K562 (cell line): ENCODE results near the gene MLX. TPM values are rescaled to one million over a fixed set of nuclear protein-coding genes. Genes with fewer than 3 reads are reported as not detected.

Experiments
- ARNT ChIP-seq, 2 experiments: fragments of 450-650 bp; IDR thresholded peaks; 2 replicates each; pipeline ENCODE4 v1.6.1; 2016; ENCODE audit warnings: mild to moderate bottlenecking in 1 of 2
- BACH1 ChIP-seq: fragments of 200-800 bp; sonication (Bioruptor generic); IDR thresholded peaks from 2 replicates; pipeline ENCODE4 v1.6.1; 2016; ENCODE audit warnings: missing genetic modification characterization, missing compliant biosample characterization
- FIP1L1 ChIP-seq: fragments of 200-400 bp; formaldehyde crosslinking; IDR thresholded peaks from 2 replicates; pipeline ENCODE4 v1.6.1; 2018; ENCODE audit warnings: mild to moderate bottlenecking, low read depth, low read length; ENCODE audit not compliant: poor library complexity, severe bottlenecking
- HDAC6 ChIP-seq: IDR thresholded peaks from 2 replicates; pipeline ENCODE4 v1.6.1; 2012; ENCODE audit warnings: low read depth, mild to moderate bottlenecking, control low read depth, inconsistent platforms, low read length, moderate library complexity
- LEF1 ChIP-seq: fragments of 450-650 bp; IDR thresholded peaks from 2 replicates; pipeline ENCODE4 v1.6.1; 2016; ENCODE audit warnings: mild to moderate bottlenecking
- MAFK ChIP-seq: IDR thresholded peaks from 2 replicates; pipeline ENCODE4 v1.6.1; 2011; ENCODE audit warnings: low read length, improper control_type of control experiment
- NR2F6 ChIP-seq: fragments of 450-650 bp; formaldehyde crosslinking; IDR thresholded peaks from 2 replicates; pipeline ENCODE4 v1.4.0; 2020; ENCODE audit warnings: mild to moderate bottlenecking
- OTX1 ChIP-seq: fragments of 450-650 bp; formaldehyde crosslinking; IDR thresholded peaks from 2 replicates; pipeline ENCODE4 v1.4.0; 2022; ENCODE audit warnings: mild to moderate bottlenecking
- POLR2B ChIP-seq: fragments of 450-650 bp; IDR thresholded peaks from 2 replicates; pipeline ENCODE4 v1.6.1; 2018; ENCODE audit warnings: low read depth; ENCODE audit not compliant: partially characterized antibody
- RCOR1 ChIP-seq, 2 experiments: IDR thresholded peaks; 2 replicates each; pipeline ENCODE4 v1.6.1; 2012; ENCODE audit warnings: low read depth in 2 of 2, low read length in 2 of 2, borderline replicate concordance in 1 of 2, improper control_type of control experiment in 1 of 2
- SMARCA4 ChIP-seq: fragments of 450-650 bp; IDR thresholded peaks from 2 replicates; pipeline ENCODE4 v1.6.1; 2016
- TAF1 ChIP-seq: IDR thresholded peaks from 2 replicates; pipeline ENCODE4 v1.6.1; 2011; ENCODE audit warnings: mild to moderate bottlenecking, low read length, moderate library complexity; ENCODE audit not compliant: insufficient read depth, control insufficient read depth, severe bottlenecking; ENCODE audit errors: extremely low read depth
- ZNF584 ChIP-seq: fragments of 200-800 bp; sonication (Bioruptor generic); IDR thresholded peaks from 2 replicates; pipeline ENCODE4 v1.6.1; 2016; ENCODE audit warnings: low read depth, mild to moderate bottlenecking, missing genetic modification characterization, missing compliant biosample characterization
- polyA plus RNA-seq, 8 experiments: library from polyadenylated mRNA; depleted of rRNA in 4 of 8; stranded (reverse) in 5 of 8; unstranded in 3 of 8; fragments of >200 nt; fragmentation: Nextera tagmentation in 2 of 8; fragmentation: Illumina TruSeq in 1 of 8; extraction: Ambion mirVana in 2 of 8; extraction: Trizol in 1 of 8; gene quantifications; 2 replicates each; pipeline versions ENCODE4 v1.2.1 to v1.2.3, GENCODE V29; 2011 to 2014; ENCODE audit warnings: inconsistent platforms in 1 of 8, missing spikeins in 1 of 8
- total RNA-seq, 7 experiments: library from RNA; depleted of rRNA in 6 of 7; stranded (reverse); fragments of >200 nt in 6 of 7; fragmentation: Illumina TruSeq in 2 of 7; extraction: Trizol in 2 of 7; gene quantifications; 2 replicates each; pipeline versions ENCODE4 v1.2.1 to v1.2.3, GENCODE V29; 2011 to 2021; ENCODE audit warnings: low replicate concordance in 1 of 7
- TF ChIP-seq, protein P1 (sequence below): fragments of 250-450 bp; sonication (Bioruptor Pico); IDR thresholded peaks from 2 replicates; pipeline ENCODE4 v1.8.0; 2021; ENCODE audit warnings: moderate library complexity, mild to moderate bottlenecking, inconsistent platforms
- TF ChIP-seq, protein P2 (sequence below): sonication (generic); formaldehyde crosslinking; IDR thresholded peaks from 2 replicates; pipeline ENCODE4 v1.8.0; 2022; ENCODE audit warnings: missing genetic modification reagents, mild to moderate bottlenecking, borderline replicate concordance
- TF ChIP-seq, protein P3 (sequence below): fragments of 450-650 bp; IDR thresholded peaks from 2 replicates; pipeline ENCODE4 v1.6.1; 2016; ENCODE audit warnings: low read depth

Gene MLX
- total and polyA plus RNA-seq, 9 of the 15 experiments (the other 6 are each of a cell fraction or from before 2014, with no cell fraction given), result 42.9 to 100 (median 58.9) TPM

DNA sequence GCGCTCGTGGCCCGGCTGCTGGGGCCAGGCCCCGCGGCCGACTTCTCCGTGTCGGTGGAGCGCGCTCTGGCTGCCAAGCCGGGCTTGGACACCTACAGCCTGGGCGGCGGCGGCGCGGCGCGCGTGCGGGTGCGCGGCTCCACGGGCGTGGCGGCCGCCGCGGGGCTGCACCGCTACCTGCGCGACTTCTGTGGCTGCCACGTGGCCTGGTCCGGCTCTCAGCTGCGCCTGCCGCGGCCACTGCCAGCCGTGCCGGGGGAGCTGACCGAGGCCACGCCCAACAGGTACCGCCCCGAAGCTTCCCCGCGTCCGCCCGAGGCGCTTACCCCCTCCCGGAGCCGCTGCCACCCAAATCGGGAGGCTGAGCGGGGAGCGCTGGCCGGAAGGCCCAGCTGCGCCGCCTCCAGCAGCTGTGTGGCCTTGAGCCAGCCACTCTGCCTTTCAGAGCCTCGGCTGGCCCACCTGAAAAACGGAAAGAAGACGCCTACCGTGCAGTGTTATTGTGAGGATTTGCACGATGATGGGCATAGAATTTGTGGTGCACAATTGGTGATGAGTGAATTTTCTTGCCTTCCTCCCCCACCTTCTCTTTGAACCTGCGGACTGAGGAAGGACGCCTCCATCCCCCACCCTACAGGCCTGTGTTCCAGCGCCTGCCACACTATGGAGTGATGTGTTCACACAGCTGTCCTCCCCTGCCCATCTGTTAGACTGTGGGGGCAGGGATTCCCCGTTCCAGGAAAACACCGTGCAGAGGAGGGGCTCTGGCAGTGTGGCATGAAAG, 30.3 kb upstream of the MLX start (continued):
- TF ChIP-seq SMARCA4 (no peak), FIP1L1 (no peak), ZNF584 (CRISPR knock-in tag) (no peak), NR2F6 (CRISPR knock-in tag) (no peak), HDAC6 (no peak), POLR2B (no peak), ARNT (IDR thresholded peaks at IDR 0.05) (no peak), RCOR1 (IDR thresholded peaks at IDR 0.05; ENCODE audit: borderline replicate concordance in 1 of 2, low read depth in 2 of 2, low read length in 2 of 2) (peak in 1 of 2 experiments; percentile 39; a peak in 1 of 4 replicates), MAFK (no peak), TAF1 (no peak), OTX1 (CRISPR knock-in tag) (no peak), LEF1 (peak; percentile 44), BACH1 (tag) (no peak)
- TF ChIP-seq, protein P1, sequence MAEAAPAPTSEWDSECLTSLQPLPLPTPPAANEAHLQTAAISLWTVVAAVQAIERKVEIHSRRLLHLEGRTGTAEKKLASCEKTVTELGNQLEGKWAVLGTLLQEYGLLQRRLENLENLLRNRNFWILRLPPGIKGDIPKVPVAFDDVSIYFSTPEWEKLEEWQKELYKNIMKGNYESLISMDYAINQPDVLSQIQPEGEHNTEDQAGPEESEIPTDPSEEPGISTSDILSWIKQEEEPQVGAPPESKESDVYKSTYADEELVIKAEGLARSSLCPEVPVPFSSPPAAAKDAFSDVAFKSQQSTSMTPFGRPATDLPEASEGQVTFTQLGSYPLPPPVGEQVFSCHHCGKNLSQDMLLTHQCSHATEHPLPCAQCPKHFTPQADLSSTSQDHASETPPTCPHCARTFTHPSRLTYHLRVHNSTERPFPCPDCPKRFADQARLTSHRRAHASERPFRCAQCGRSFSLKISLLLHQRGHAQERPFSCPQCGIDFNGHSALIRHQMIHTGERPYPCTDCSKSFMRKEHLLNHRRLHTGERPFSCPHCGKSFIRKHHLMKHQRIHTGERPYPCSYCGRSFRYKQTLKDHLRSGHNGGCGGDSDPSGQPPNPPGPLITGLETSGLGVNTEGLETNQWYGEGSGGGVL (CRISPR knock-in tag), result no peak
- TF ChIP-seq, protein P2, sequence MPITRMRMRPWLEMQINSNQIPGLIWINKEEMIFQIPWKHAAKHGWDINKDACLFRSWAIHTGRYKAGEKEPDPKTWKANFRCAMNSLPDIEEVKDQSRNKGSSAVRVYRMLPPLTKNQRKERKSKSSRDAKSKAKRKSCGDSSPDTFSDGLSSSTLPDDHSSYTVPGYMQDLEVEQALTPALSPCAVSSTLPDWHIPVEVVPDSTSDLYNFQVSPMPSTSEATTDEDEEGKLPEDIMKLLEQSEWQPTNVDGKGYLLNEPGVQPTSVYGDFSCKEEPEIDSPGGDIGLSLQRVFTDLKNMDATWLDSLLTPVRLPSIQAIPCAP (CRISPR knock-in tag), result no peak
- TF ChIP-seq, protein P3, sequence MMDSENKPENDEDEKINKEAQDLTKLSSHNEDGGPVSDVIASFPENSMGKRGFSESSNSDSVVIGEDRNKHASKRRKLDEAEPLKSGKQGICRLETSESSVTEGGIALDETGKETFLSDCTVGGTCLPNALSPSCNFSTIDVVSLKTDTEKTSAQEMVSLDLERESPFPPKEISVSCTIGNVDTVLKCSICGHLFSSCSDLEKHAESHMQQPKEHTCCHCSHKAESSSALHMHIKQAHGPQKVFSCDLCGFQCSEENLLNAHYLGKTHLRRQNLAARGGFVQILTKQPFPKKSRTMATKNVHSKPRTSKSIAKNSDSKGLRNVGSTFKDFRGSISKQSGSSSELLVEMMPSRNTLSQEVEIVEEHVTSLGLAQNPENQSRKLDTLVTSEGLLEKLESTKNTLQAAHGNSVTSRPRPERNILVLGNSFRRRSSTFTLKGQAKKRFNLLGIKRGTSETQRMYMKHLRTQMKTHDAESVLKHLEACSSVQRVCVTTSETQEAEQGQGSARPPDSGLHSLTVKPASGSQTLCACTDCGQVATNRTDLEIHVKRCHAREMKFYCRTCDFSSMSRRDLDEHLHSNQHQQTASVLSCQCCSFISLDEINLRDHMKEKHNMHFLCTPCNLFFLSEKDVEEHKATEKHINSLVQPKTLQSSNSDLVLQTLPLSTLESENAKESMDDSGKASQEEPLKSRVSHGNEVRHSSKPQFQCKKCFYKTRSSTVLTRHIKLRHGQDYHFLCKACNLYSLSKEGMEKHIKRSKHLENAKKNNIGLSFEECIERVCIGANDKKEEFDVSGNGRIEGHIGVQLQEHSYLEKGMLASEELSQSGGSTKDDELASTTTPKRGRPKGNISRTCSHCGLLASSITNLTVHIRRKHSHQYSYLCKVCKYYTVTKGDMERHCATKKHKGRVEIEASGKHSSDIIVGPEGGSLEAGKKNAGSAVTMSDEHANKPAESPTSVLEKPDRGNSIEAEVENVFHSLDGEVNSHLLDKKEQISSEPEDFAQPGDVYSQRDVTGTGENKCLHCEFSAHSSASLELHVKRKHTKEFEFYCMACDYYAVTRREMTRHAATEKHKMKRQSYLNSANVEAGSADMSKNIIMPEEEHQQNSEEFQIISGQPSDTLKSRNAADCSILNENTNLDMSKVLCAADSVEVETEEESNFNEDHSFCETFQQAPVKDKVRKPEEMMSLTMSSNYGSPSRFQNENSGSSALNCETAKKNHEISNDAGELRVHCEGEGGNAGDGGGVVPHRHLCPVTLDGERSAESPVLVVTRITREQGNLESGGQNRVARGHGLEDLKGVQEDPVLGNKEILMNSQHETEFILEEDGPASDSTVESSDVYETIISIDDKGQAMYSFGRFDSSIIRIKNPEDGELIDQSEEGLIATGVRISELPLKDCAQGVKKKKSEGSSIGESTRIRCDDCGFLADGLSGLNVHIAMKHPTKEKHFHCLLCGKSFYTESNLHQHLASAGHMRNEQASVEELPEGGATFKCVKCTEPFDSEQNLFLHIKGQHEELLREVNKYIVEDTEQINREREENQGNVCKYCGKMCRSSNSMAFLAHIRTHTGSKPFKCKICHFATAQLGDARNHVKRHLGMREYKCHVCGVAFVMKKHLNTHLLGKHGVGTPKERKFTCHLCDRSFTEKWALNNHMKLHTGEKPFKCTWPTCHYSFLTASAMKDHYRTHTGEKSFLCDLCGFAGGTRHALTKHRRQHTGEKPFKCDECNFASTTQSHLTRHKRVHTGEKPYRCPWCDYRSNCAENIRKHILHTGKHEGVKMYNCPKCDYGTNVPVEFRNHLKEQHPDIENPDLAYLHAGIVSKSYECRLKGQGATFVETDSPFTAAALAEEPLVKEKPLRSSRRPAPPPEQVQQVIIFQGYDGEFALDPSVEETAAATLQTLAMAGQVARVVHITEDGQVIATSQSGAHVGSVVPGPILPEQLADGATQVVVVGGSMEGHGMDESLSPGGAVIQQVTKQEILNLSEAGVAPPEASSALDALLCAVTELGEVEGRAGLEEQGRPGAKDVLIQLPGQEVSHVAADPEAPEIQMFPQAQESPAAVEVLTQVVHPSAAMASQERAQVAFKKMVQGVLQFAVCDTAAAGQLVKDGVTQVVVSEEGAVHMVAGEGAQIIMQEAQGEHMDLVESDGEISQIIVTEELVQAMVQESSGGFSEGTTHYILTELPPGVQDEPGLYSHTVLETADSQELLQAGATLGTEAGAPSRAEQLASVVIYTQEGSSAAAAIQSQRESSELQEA, result no peak
